SH-SY5Y (cell line): ENCODE results near the gene SLFN5.

Source experiments
- GATA2 ChIP-seq: IDR thresholded peaks from 2 replicates; pipeline ENCODE4 v1.6.1; 2011; ENCODE audit warnings: mild to moderate bottlenecking, low read depth, low read length
- GATA3 ChIP-seq: IDR thresholded peaks from 2 replicates; pipeline ENCODE4 v1.6.1; 2011; ENCODE audit warnings: low read depth, mild to moderate bottlenecking, low read length, moderate library complexity

Gene SLFN5

GRCh38 chr17:35259001-35259400 is 16.1 kb downstream of the SLFN5 start:
- TF ChIP-seq GATA3, result no peak
- TF ChIP-seq GATA2, result no peak

- no peak for TF ChIP-seq GATA2
- no peak for TF ChIP-seq GATA3
Observed at GRCh38 chr17:35265071-35265470, 22.2 kb downstream of the SLFN5 start.

- TF ChIP-seq GATA3 (no peak), GATA2 (no peak)
Observed at GRCh38 chr17:35265566-35266141, 22.8 kb downstream of the SLFN5 start.

- TF ChIP-seq GATA3, result no peak
- TF ChIP-seq GATA2, result no peak
Observed at GRCh38 chr17:35283767-35284166, 40.9 kb downstream of the SLFN5 start.

- no peak for TF ChIP-seq GATA2
Observed at GRCh38 chr17:35284955-35285354, 42.1 kb downstream of the SLFN5 start.

GRCh38 chr17:35286120-35286781 is 43.4 kb downstream of the SLFN5 start:
- TF ChIP-seq GATA3 (no peak), GATA2 (no peak)

- TF ChIP-seq GATA3 (no peak), GATA2 (no peak)
Observed at GRCh38 chr17:35287286-35287811, 44.5 kb downstream of the SLFN5 start.

GRCh38 chr17:35289222-35289621 is 46.4 kb downstream of the SLFN5 start:
- TF ChIP-seq GATA3, result no peak
- TF ChIP-seq GATA2, result no peak

- TF ChIP-seq GATA3, result no peak
Observed at GRCh38 chr17:35291802-35292201, 48.9 kb downstream of the SLFN5 start.

- no peak for TF ChIP-seq GATA3
- no peak for TF ChIP-seq GATA2
Observed at GRCh38 chr17:35293151-35293847, 50.4 kb downstream of the SLFN5 start.

- no peak for TF ChIP-seq GATA2
- TF ChIP-seq GATA3, result no peak
Observed at GRCh38 chr17:35294756-35295155, 51.9 kb downstream of the SLFN5 start.

GRCh38 chr17:35295686-35296085 is 52.8 kb downstream of the SLFN5 start:
- TF ChIP-seq GATA3, result no peak
- TF ChIP-seq GATA2, result no peak

GRCh38 chr17:35297666-35298065 is 54.8 kb downstream of the SLFN5 start:
- TF ChIP-seq GATA3 (no peak), GATA2 (no peak)

GRCh38 chr17:35298639-35299038 is 55.8 kb downstream of the SLFN5 start:
- TF ChIP-seq GATA3 (no peak), GATA2 (no peak)

GRCh38 chr17:35299135-35299534 is 56.3 kb downstream of the SLFN5 start:
- TF ChIP-seq GATA3 (no peak), GATA2 (no peak)

GRCh38 chr17:35312346-35312745 is 69.5 kb downstream of the SLFN5 start:
- TF ChIP-seq GATA3 (no peak), GATA2 (no peak)
